CD4-positive, alpha-beta T cell treated with Interleukin-6 at 100 ng/mL for 8 hours (primary cell): Measurements from ENCODE around the gene C5orf52.
"Not testable (repeated sequence)": the region's sequence is repeated elsewhere in the genome, so short reads cannot be mapped to it uniquely, and the experiment has no call there.

Experiments used
- DNase-seq: peaks from one replicate; pipeline ENCODE4 v3.0.0-alpha.2; 2020; ENCODE audit warnings: mixed read lengths, low spot score

C5orf52 gene

DNA sequence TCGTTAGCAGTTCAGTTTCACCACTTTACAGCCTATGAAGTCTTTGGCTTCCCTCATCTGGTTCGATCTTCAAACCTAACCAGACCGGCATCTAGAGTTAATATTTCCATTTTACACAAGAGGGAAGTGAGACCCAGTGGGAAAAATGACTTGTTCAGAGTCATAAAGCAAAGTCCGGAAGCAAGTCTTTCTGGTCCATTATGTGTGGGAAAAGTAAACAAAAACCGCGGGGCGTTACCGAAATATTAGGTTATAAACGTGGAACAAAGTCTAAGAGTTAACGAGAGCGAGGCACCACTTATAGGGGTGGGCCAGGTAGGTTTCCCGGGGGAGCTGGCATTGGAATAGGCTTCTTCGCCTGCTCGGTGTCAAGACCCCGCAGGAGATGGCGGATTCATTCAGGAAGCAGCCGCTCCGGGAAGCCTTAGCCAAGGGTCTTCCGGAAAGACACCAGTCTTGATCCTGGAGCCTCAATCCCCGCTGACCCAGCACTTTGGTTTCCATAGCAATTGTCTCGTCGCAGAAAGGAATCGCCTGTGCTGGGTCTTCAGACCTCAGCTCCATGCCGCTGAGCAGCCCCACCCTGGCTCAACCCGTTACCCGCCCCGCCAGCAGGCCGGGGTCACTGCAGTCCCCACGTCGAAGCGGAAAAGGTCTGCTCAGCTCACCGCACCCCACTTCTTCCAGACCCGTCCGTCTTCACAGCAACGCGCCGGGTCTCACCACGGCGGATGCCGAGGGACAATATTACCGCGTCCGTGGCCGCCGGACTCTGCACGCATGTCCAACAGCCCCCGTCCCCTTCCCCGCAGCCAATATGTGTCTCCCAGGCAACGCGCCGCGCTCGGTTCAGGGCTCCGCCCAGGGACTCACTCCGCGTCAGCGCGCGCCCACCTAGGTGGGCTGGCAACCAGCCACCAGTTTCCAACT lies at the start of gene C5orf52:
TSS of gene C5orf52 (plus strand) at position 872 of the 930 bp plus-strand sequence. CDS start 82 bp downstream, outside the sequence.
- no peak for DNase-seq

GRCh38 chr5:157624144-157624543 lies 47.2 kb upstream of the C5orf52 start:
- no peak for DNase-seq

DNA sequence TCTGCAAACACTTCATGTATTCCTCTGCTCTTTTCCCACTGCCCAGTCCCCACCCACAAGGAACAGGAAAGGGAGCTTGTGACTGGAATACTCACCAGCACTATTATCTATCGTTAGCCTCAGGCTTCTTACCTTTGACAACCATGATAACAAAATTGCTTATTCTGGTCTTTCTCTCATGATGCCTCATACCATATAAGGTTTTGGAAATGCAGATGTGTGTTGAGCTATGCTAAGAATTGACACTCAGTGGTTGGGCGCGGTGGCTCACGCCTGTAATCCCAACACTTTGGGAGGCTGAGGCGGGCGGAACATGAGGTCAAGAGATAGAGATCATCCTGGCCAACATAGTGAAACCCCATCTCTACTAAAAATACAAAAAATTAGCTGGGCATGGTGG lies 44.5 kb upstream of the C5orf52 start:
- no peak for DNase-seq

DNA sequence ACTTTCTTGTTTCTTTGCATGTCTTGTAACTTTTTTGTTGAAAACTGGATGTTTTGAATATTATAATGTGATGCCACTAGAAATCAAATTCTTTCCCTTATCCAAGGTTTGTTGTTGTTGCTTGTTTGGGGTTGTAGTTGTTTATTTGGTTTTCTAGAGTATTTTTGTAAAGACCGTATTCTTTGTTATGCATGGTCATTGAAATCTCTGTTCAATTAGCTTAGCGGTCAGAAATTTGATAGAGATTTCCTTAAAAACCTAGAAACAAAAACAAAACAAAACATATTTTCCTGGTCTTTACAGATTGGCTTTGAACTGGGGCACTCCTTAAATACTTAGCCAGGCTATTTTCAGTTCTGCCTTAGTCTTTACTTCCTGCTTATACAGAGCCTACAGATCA lies 41.0 kb upstream of the C5orf52 start:
- DNase-seq, result no peak

DNA sequence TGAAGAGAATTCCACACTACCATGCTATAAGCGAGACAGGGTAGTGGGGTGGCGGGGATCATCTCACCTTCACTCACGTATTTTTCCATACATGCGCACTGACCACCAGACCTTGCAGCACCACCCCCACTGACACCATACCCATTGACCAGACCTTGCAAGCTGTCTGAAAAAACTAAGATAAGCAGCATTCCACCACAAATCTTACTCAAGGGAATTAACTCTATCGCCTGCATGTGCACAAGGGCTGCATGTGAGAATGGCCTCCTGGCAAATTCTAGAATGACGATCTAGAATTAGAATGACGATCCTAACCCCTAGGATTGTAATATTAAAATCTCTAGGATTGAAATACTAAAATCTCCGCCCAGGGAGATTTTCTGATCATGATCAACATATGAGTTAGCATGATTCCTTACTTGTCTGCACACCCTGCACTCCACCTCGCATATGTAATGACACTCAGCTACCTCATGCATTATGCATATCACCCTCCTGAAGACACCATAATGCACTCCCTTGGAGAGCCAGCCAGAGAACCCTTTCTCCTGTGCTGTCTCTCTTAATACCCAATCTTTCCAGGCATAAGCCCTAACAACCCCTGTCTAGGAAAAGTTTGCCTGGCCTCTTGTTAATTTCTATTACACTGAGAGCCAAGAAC lies 30.8 kb upstream of the C5orf52 start:
- DNase-seq, result no peak

DNA sequence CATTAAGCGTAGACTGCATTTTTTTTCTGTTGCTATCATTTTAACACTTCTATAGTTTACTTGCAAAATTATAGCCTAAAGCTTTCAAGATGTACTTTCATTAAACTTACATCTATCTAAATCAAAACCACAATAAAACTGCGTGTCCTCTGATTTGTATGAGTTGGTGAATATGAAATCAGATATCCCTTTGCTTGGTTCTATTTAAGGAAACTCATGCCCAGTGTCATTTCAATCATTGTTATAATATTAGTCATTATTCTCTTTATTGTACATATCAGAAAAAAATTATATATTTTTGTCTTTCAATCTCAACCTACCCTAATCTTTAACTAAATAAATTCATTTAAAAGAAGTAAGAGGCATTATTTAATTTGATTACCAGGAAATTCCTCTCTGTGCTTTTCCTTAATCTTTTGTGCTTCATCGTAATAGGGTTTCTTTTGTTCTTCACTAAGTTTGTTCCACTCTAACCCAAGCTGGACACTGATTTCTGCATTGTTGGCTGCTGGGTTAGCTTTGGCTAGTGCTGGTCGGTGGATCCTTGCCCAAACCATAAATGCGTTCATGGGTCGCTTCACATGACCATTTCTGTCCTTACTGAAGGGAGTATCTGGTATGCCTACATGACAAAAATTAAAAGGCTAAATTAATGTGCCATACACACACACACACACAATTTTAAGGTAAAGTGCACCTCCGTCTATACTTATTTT lies 22.9 kb upstream of the C5orf52 start:
- DNase-seq, result no peak

GRCh38 chr5:157649101-157649500 lies 22.2 kb upstream of the C5orf52 start:
- no peak for DNase-seq

DNA sequence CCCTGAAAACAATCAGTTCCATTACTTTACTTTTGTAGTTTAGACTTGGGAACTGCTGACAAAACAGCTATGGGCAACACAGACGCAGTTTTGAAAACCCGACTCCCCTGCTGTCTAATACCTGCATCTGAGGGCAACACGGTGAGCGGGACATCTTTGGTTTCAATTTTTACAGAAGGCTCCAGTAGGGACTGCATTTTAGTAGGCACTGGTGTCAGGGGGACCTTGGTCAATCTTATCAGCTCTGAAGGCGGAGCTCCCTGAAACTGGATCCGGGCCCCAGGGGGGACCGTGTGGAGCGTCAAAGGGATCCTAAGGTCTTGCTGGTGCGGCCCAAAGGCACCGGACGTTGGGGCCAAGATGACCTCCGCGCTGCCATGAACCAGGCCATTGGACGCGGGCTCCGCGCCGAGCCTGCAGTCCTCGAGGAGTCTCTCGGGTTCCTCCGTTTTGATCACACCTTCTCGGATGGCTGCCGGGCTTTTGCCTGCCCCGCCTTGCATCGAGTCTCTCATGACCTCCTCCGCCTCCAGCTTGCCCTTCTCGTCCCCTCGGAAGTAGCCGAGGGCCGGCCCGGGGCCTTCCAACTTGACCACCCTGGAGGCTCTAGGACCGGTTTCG lies 20.2 kb upstream of the C5orf52 start:
- DNase-seq, result no peak

DNA sequence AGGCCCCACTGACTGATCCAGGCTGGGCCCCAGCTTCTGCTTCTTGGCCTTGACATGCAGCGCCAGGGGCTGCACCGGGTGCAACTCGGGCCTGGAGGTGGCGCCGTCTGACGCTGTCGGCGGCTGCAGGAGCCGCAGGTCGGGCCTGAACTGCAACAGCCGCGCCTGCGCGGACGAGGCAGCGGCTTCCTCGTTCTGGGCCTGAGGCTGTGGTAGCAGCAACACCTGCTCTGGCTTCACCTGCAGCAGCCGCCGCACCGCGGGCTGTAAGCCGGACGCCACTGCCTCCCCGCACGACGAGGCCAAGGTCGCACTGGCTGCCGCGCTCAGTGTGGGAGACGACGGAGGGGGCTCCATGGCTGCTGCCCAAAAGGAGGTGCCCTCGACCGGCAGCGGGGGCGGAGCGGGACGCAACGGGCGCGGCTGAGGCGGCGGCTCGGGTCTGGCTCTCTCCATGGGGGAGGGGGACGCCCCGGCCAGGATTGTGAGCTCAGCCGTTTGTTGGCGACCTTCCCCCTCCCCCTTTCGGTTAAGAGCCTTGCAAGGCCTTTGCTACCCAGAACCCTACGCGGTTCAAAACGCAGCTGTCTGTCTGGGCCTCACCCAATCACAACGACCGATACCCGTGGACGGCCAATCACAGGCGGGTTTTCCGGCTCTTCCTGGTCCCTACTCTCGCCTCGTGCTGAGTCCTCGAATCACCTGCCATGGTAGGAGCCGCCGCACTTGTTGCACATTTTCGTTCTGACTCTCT lies 19.5 kb upstream of the C5orf52 start:
- peak; percentile 89 for DNase-seq

GRCh38 chr5:157652377-157652692 lies 19.0 kb upstream of the C5orf52 start, which contains the start of gene SOX30:
Gene SOX30 (minus strand): TSS chr5:157652438. CDS start chr5:157652078, 360 bp downstream.
- no peak for DNase-seq

GRCh38 chr5:157657516-157657915 lies 13.8 kb upstream of the C5orf52 start:
- DNase-seq, result no peak

- DNase-seq, result no peak
These were observed 12.4 kb upstream of the C5orf52 start for GRCh38 chr5:157658893-157659292.

DNA sequence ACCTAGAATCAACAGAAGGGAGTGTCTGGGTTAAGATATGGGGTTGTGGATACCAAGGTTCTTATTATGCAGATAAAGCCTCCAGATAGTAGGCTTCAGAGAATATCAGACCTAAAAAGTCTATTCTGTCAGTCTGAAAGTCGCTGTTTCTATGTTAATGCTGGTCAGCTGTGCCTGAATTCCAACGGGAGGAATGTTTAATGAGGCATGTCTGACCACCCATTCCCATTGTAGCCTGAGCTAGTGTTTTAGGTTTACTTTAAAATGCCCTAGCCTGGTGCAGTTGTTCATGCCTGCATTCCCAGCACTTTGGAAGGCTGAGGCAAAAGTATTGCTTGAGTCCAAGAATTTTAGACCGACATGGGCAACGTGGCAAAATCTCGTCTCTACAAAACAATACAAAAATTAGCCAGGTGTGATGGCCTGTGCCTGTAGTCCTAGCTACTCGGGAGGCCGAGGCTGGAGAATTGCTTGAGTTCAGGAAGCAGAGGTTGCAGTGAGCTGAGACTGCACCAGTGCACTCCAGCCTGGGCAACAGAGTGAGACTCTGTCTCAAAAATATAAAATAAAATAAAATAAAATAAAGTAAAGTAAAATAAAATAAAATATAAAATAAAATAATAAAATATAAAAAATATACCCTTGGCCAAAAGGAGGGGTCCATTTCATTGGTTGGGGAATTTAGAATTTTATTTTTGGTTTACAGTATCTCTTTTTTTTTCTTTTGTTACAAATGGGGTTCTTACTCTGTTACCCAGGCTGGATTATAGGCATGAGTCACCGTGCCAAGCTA lies 11.3 kb upstream of the C5orf52 start:
- DNase-seq, result no peak

DNA sequence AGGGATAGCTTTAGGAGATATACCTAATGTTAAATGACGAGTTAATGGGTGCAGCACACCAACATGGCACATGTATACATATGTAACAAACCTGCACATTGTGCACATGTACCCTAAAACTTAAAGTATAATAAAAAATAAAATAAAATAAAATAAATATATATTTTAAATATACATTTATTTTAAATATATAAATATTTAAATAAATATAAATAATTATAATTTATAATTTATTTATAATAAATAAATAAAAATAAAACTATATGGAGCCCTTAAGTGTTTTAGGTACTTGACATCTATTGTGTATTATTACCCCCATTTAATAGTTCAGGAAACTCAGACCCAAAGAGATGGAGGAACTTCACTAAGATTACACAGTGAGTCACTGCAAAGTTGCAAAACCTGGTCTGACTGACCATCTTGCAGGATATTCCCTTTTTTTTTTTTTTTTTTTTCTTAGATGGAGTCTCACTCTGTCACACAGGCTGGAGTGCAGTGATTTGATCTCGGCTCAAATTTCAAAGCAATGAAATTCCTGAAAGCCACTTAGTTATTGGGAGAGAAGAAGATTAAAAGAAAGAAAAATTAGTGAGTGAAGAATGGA lies 5.8 kb upstream of the C5orf52 start:
- DNase-seq, result no peak

- DNase-seq, result no peak
These were observed 3.0 kb upstream of the C5orf52 start for GRCh38 chr5:157668356-157668755.

GRCh38 chr5:157669701-157670097 lies 1.6 kb upstream of the C5orf52 start:
- no peak for DNase-seq

GRCh38 chr5:157671592-157672330 lies 428 bp downstream of the C5orf52 start:
- DNase-seq, result no peak

DNA sequence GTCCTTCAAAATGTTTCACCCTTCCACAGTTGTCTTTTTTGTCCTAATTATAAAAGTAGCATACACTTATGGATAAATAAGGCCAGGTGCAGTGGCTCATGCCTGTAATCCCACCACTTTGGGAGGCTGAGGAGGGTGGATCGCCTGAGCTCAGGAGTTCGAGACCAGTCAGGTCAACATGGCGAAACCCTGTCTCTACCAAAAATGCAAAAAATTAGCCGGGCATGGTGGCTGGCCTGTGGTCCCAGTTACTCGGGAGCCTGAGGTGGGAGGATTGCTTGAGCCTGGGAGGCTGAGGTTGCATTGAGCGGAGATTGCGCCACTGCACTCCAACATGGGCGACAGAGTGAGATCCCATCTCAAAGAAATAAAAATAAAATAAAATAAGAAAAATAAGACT lies 1.6 kb downstream of the C5orf52 start:
- no peak for DNase-seq

DNA sequence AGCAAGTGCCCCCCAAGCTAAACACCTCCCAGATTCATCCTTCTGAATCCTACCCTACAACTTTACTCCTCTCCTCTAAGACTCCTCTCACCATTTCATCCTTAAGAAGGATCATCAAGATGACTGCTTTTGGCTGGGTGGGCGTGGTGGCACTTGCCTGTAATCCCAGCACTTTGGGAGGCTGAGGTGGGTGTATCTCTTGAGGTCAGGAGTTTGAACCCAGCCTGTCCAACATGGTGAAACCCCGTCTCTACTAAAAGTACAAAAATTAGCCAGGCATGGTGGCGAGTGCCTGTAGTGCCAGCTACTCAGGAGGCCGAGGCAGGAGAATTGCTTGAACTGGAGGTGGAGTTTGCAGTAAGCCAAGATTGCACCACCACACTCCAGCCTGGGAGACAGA lies 3.0 kb downstream of the C5orf52 start:
- DNase-seq, result not testable (repeated sequence)

- DNase-seq, result no peak
These were observed 6.6 kb downstream of the C5orf52 start for GRCh38 chr5:157677931-157678330.
